ENCODE data around the gene TNFRSF14.

Gene TNFRSF14

GRCh38 chr1:2556277-2556677 lies at the start of gene TNFRSF14:
TNFRSF14 (plus strand) TSS chr1:2556371; CDS start chr1:2556665, 294 bp downstream.
- H3K27me3 ChIP-seq (ENCODE audit: insufficient read depth, low read length) = no peaks in the 10 kb centered on the region
- no peak within 1 kb of the TSS for H3K9ac ChIP-seq (ENCODE audit: low read depth, low read length)
- H3K4me1 ChIP-seq (ENCODE audit: insufficient read depth, low read length) = no peaks in the 10 kb centered on the region
- no peaks in the 10 kb centered on the region for H3K9me3 ChIP-seq (ENCODE audit: insufficient read depth, low read depth, low read length)
- no peak within 1 kb of the TSS for H3K27ac ChIP-seq (ENCODE audit: low read length)
- H3K36me3 ChIP-seq (ENCODE audit: insufficient read depth, low read depth, low read length) = no peaks in the 10 kb centered on the region
- H3K4me3 ChIP-seq (ENCODE audit: low read length) = no peak within 1 kb of the TSS

- H3K36me3 ChIP-seq (ENCODE audit: insufficient read depth, low read depth, low read length) = peaks cover 45% of the 10 kb centered on the region
- H3K4me1 ChIP-seq (ENCODE audit: insufficient read depth, low read length) = no peaks in the 10 kb centered on the region
- no peaks in the 10 kb centered on the region for H3K27me3 ChIP-seq (ENCODE audit: insufficient read depth, low read length)
- H3K9me3 ChIP-seq (ENCODE audit: insufficient read depth, low read depth, low read length) = no peaks in the 10 kb centered on the region
- H3K27ac ChIP-seq (ENCODE audit: low read length) = no peak overlapping the region
- no peak overlapping the region for H3K9ac ChIP-seq (ENCODE audit: low read depth, low read length)
- H3K4me3 ChIP-seq (ENCODE audit: low read length) = no peak overlapping the region
Observed at GRCh38 chr1:2506901-2507565, 49.1 kb upstream of the TNFRSF14 start.

GRCh38 chr1:2507744-2508155 lies 48.4 kb upstream of the TNFRSF14 start:
- no peak overlapping the region for H3K27ac ChIP-seq (ENCODE audit: low read length)
- H3K9me3 ChIP-seq (ENCODE audit: insufficient read depth, low read depth, low read length) = no peaks in the 10 kb centered on the region
- H3K27me3 ChIP-seq (ENCODE audit: insufficient read depth, low read length) = no peaks in the 10 kb centered on the region
- H3K9ac ChIP-seq (ENCODE audit: low read depth, low read length) = no peak overlapping the region
- no peaks in the 10 kb centered on the region for H3K4me1 ChIP-seq (ENCODE audit: insufficient read depth, low read length)
- no peak overlapping the region for H3K4me3 ChIP-seq (ENCODE audit: low read length)
- peaks cover 51% of the 10 kb centered on the region for H3K36me3 ChIP-seq (ENCODE audit: insufficient read depth, low read depth, low read length)

- Histone ChIP-seq H3K36me3 (ENCODE audit: insufficient read depth, low read depth, low read length) (peaks cover 56% of the 10 kb centered on the region), H3K27me3 (ENCODE audit: insufficient read depth, low read length) (no peaks in the 10 kb centered on the region), H3K4me3 (ENCODE audit: low read length) (no peak overlapping the region), H3K4me1 (ENCODE audit: insufficient read depth, low read length) (no peaks in the 10 kb centered on the region), H3K9ac (ENCODE audit: low read depth, low read length) (no peak overlapping the region), H3K27ac (ENCODE audit: low read length) (no peak overlapping the region), H3K9me3 (ENCODE audit: insufficient read depth, low read depth, low read length) (no peaks in the 10 kb centered on the region)
Observed at GRCh38 chr1:2508180-2508579, 48.0 kb upstream of the TNFRSF14 start.

- Histone ChIP-seq H3K9ac (ENCODE audit: low read depth, low read length) (no peak overlapping the region), H3K36me3 (ENCODE audit: insufficient read depth, low read depth, low read length) (peaks cover 61% of the 10 kb centered on the region), H3K27ac (ENCODE audit: low read length) (no peak overlapping the region), H3K4me1 (ENCODE audit: insufficient read depth, low read length) (no peaks in the 10 kb centered on the region), H3K9me3 (ENCODE audit: insufficient read depth, low read depth, low read length) (no peaks in the 10 kb centered on the region), H3K4me3 (ENCODE audit: low read length) (no peak overlapping the region), H3K27me3 (ENCODE audit: insufficient read depth, low read length) (no peaks in the 10 kb centered on the region)
Observed at GRCh38 chr1:2508751-2509150, 47.4 kb upstream of the TNFRSF14 start.

- no peak overlapping the region for H3K9ac ChIP-seq (ENCODE audit: low read depth, low read length)
- no peaks in the 10 kb centered on the region for H3K27me3 ChIP-seq (ENCODE audit: insufficient read depth, low read length)
- peaks cover 66% of the 10 kb centered on the region for H3K36me3 ChIP-seq (ENCODE audit: insufficient read depth, low read depth, low read length)
- no peak overlapping the region for H3K4me3 ChIP-seq (ENCODE audit: low read length)
- no peaks in the 10 kb centered on the region for H3K4me1 ChIP-seq (ENCODE audit: insufficient read depth, low read length)
- H3K9me3 ChIP-seq (ENCODE audit: insufficient read depth, low read depth, low read length) = no peaks in the 10 kb centered on the region
- H3K27ac ChIP-seq (ENCODE audit: low read length) = no peak overlapping the region
Observed at GRCh38 chr1:2509589-2509988, 46.6 kb upstream of the TNFRSF14 start.

- no peaks in the 10 kb centered on the region for H3K4me1 ChIP-seq (ENCODE audit: insufficient read depth, low read length)
- H3K4me3 ChIP-seq (ENCODE audit: low read length) = no peak overlapping the region
- H3K36me3 ChIP-seq (ENCODE audit: insufficient read depth, low read depth, low read length) = peaks cover 76% of the 10 kb centered on the region
- no peak overlapping the region for H3K9ac ChIP-seq (ENCODE audit: low read depth, low read length)
- no peaks in the 10 kb centered on the region for H3K27me3 ChIP-seq (ENCODE audit: insufficient read depth, low read length)
- no peaks in the 10 kb centered on the region for H3K9me3 ChIP-seq (ENCODE audit: insufficient read depth, low read depth, low read length)
- H3K27ac ChIP-seq (ENCODE audit: low read length) = no peak overlapping the region
Observed at GRCh38 chr1:2510366-2511155, 45.6 kb upstream of the TNFRSF14 start.

- Histone ChIP-seq H3K36me3 (ENCODE audit: insufficient read depth, low read depth, low read length) (peaks cover 90% of the 10 kb centered on the region), H3K9me3 (ENCODE audit: insufficient read depth, low read depth, low read length) (no peaks in the 10 kb centered on the region), H3K4me1 (ENCODE audit: insufficient read depth, low read length) (no peaks in the 10 kb centered on the region), H3K4me3 (ENCODE audit: low read length) (no peak overlapping the region), H3K9ac (ENCODE audit: low read depth, low read length) (no peak overlapping the region), H3K27me3 (ENCODE audit: insufficient read depth, low read length) (no peaks in the 10 kb centered on the region), H3K27ac (ENCODE audit: low read length) (no peak overlapping the region)
Observed at GRCh38 chr1:2512862-2513421, 43.2 kb upstream of the TNFRSF14 start.

- no peaks in the 10 kb centered on the region for H3K4me1 ChIP-seq (ENCODE audit: insufficient read depth, low read length)
- H3K27me3 ChIP-seq (ENCODE audit: insufficient read depth, low read length) = no peaks in the 10 kb centered on the region
- no peaks in the 10 kb centered on the region for H3K9me3 ChIP-seq (ENCODE audit: insufficient read depth, low read depth, low read length)
- no peak overlapping the region for H3K4me3 ChIP-seq (ENCODE audit: low read length)
- no peak overlapping the region for H3K9ac ChIP-seq (ENCODE audit: low read depth, low read length)
- peaks cover 94% of the 10 kb centered on the region for H3K36me3 ChIP-seq (ENCODE audit: insufficient read depth, low read depth, low read length)
- no peak overlapping the region for H3K27ac ChIP-seq (ENCODE audit: low read length)
Observed at GRCh38 chr1:2513939-2514652, 42.1 kb upstream of the TNFRSF14 start.

GRCh38 chr1:2514863-2515762 lies 41.1 kb upstream of the TNFRSF14 start:
- H3K27me3 ChIP-seq (ENCODE audit: insufficient read depth, low read length) = no peaks in the 10 kb centered on the region
- no peaks in the 10 kb centered on the region for H3K9me3 ChIP-seq (ENCODE audit: insufficient read depth, low read depth, low read length)
- no peak overlapping the region for H3K4me3 ChIP-seq (ENCODE audit: low read length)
- H3K27ac ChIP-seq (ENCODE audit: low read length) = no peak overlapping the region
- H3K36me3 ChIP-seq (ENCODE audit: insufficient read depth, low read depth, low read length) = peaks cover 94% of the 10 kb centered on the region
- no peaks in the 10 kb centered on the region for H3K4me1 ChIP-seq (ENCODE audit: insufficient read depth, low read length)
- no peak overlapping the region for H3K9ac ChIP-seq (ENCODE audit: low read depth, low read length)

GRCh38 chr1:2515763-2516080 lies 40.4 kb upstream of the TNFRSF14 start:
- Histone ChIP-seq H3K36me3 (ENCODE audit: insufficient read depth, low read depth, low read length) (peaks cover 92% of the 10 kb centered on the region), H3K4me1 (ENCODE audit: insufficient read depth, low read length) (no peaks in the 10 kb centered on the region), H3K27me3 (ENCODE audit: insufficient read depth, low read length) (no peaks in the 10 kb centered on the region), H3K9ac (ENCODE audit: low read depth, low read length) (no peak overlapping the region), H3K27ac (ENCODE audit: low read length) (no peak overlapping the region), H3K9me3 (ENCODE audit: insufficient read depth, low read depth, low read length) (no peaks in the 10 kb centered on the region), H3K4me3 (ENCODE audit: low read length) (no peak overlapping the region)
